SU-DHL-6 (cell line): Measurements from ENCODE around the gene PACS1.

ENCODE experiments used
- CTCF ChIP-seq: fragments of 200-600 bp; sonication (generic); IDR thresholded peaks from one replicate; pipeline ENCODE4 v1.5.1; 2017; ENCODE audit warnings: antibody characterized with exemption, mild to moderate bottlenecking, low read length, moderate library complexity; ENCODE audit not compliant: insufficient read depth, poor library complexity, severe bottlenecking
- EZH2phosphoT487 ChIP-seq: fragments of 200-600 bp; sonication (generic), shearing (Covaris generic); conservative IDR thresholded peaks from 2 replicates; pipeline ENCODE4 v1.6.1; 2018; ENCODE audit warnings: mild to moderate bottlenecking, antibody characterized with exemption, low read length, moderate library complexity, mixed read lengths

- no peak for TF ChIP-seq CTCF
- no peak for TF ChIP-seq EZH2phosphoT487
Observed at GRCh38 chr11:66026017-66026529, 44.0 kb upstream of the PACS1 start, which contains the start of gene CATSPER1.
